ENCODE data around the gene UVRAG. TPM values are rescaled to one million over a fixed set of nuclear protein-coding genes. Genes with fewer than 3 reads are reported as not detected.

Gene UVRAG
- total RNA-seq, 1 donor from 2014 or later: 34.0 TPM

GRCh38 chr11:75911459-75911858, 96.4 kb downstream of the UVRAG start:
- Mint-ChIP-seq H3K27ac (no peak overlapping the region), H3K27me3 (ENCODE audit: insufficient read depth, low read depth) (no peaks in the 10 kb centered on the region), H3K36me3 (peaks cover 13% of the 10 kb centered on the region), H3K4me3 (no peak overlapping the region), H3K9me3 (no peaks in the 10 kb centered on the region), H3K4me1 (peaks cover 2% of the 10 kb centered on the region)
- Histone ChIP-seq H3F3A (ENCODE audit: low read depth) (no peaks in the 10 kb centered on the region), H3K4me2 (no peak overlapping the region), H3K27ac (no peak overlapping the region), H3K79me2 (ENCODE audit: low read depth) (no peaks in the 10 kb centered on the region), H3K4me3 (no peak overlapping the region), H4K20me1 (ENCODE audit: low read depth) (no peaks in the 10 kb centered on the region), H3K36me3 (no peaks in the 10 kb centered on the region), H3K9ac (no peak overlapping the region), H2AFZ (replicated peaks) (no peak overlapping the region), H3K9me3 (ENCODE audit: low read depth) (no peaks in the 10 kb centered on the region), H3K27me3 (no peaks in the 10 kb centered on the region), H3K4me1 (peaks cover 9% of the 10 kb centered on the region)
- TF ChIP-seq EZH2 (IDR thresholded peaks at IDR 0.05) (no peak), EZH2phosphoT487 (IDR thresholded peaks at IDR 0.05) (no peak), CTCF (IDR thresholded peaks at IDR 0.05) (no peak)
- no peak for DNase-seq (ENCODE audit: low spot score)

- H3K27me3 ChIP-seq: no peaks in the 10 kb centered on the region
- H3K27ac Mint-ChIP-seq: no peak overlapping the region
- H3K27ac ChIP-seq: no peak overlapping the region
- H3K36me3 ChIP-seq: no peaks in the 10 kb centered on the region
- no peaks in the 10 kb centered on the region for H3F3A ChIP-seq (ENCODE audit: low read depth)
- H3K36me3 Mint-ChIP-seq: peaks cover 15% of the 10 kb centered on the region
- TF ChIP-seq EZH2phosphoT487 (IDR thresholded peaks at IDR 0.05) (no peak), CTCF (IDR thresholded peaks at IDR 0.05) (no peak)
- H3K9ac ChIP-seq: no peak overlapping the region
- no peaks in the 10 kb centered on the region for H3K79me2 ChIP-seq (ENCODE audit: low read depth)
- H3K27me3 Mint-ChIP-seq (ENCODE audit: insufficient read depth, low read depth): no peaks in the 10 kb centered on the region
- DNase-seq (ENCODE audit: low spot score): no peak
- H3K4me2 ChIP-seq: no peak overlapping the region
- H3K4me1 ChIP-seq: peaks cover 10% of the 10 kb centered on the region
- no peak overlapping the region for H3K4me3 Mint-ChIP-seq
- no peak overlapping the region for H3K4me3 ChIP-seq
- no peaks in the 10 kb centered on the region for H4K20me1 ChIP-seq (ENCODE audit: low read depth)
- no peaks in the 10 kb centered on the region for H3K9me3 ChIP-seq (ENCODE audit: low read depth)
- peaks cover 2% of the 10 kb centered on the region for H3K4me1 Mint-ChIP-seq
- H3K9me3 Mint-ChIP-seq: no peaks in the 10 kb centered on the region
- no peak overlapping the region for H2AFZ ChIP-seq (replicated peaks)
Measured at GRCh38 chr11:75913984-75914383, 99.0 kb downstream of the UVRAG start.

GRCh38 chr11:75916882-75917281, 101.9 kb downstream of the UVRAG start:
- H3K9me3 ChIP-seq (ENCODE audit: low read depth): no peaks in the 10 kb centered on the region
- no peak overlapping the region for H3K4me3 ChIP-seq
- H3K4me2 ChIP-seq: no peak overlapping the region
- no peak for DNase-seq (ENCODE audit: low spot score)
- no peaks in the 10 kb centered on the region for H3K36me3 ChIP-seq
- H3K27me3 ChIP-seq: no peaks in the 10 kb centered on the region
- Mint-ChIP-seq H3K27ac (no peak overlapping the region), H3K9me3 (no peaks in the 10 kb centered on the region), H3K36me3 (peaks cover 15% of the 10 kb centered on the region), H3K27me3 (ENCODE audit: insufficient read depth, low read depth) (no peaks in the 10 kb centered on the region), H3K4me1 (no peaks in the 10 kb centered on the region), H3K4me3 (no peak overlapping the region)
- H3K79me2 ChIP-seq (ENCODE audit: low read depth): no peaks in the 10 kb centered on the region
- no peaks in the 10 kb centered on the region for H4K20me1 ChIP-seq (ENCODE audit: low read depth)
- TF ChIP-seq CTCF (IDR thresholded peaks at IDR 0.05) (no peak), EZH2 (IDR thresholded peaks at IDR 0.05) (no peak), EZH2phosphoT487 (IDR thresholded peaks at IDR 0.05) (no peak)
- no peaks in the 10 kb centered on the region for H3F3A ChIP-seq (ENCODE audit: low read depth)
- H3K9ac ChIP-seq: no peak overlapping the region
- H2AFZ ChIP-seq (replicated peaks): no peak overlapping the region
- H3K4me1 ChIP-seq: peaks cover 16% of the 10 kb centered on the region
- H3K27ac ChIP-seq: no peak overlapping the region

Measured in neural progenitor cell (in vitro differentiated cells).